CD4-positive, alpha-beta T cell treated with Interleukin-17A for 4 hours (primary cell): ENCODE data around the gene AEBP1.

Source experiments
- DNase-seq: peaks from one replicate; pipeline ENCODE4 v3.0.0-alpha.2; 2020; ENCODE audit warnings: mixed read lengths

AEBP1 gene

DNA sequence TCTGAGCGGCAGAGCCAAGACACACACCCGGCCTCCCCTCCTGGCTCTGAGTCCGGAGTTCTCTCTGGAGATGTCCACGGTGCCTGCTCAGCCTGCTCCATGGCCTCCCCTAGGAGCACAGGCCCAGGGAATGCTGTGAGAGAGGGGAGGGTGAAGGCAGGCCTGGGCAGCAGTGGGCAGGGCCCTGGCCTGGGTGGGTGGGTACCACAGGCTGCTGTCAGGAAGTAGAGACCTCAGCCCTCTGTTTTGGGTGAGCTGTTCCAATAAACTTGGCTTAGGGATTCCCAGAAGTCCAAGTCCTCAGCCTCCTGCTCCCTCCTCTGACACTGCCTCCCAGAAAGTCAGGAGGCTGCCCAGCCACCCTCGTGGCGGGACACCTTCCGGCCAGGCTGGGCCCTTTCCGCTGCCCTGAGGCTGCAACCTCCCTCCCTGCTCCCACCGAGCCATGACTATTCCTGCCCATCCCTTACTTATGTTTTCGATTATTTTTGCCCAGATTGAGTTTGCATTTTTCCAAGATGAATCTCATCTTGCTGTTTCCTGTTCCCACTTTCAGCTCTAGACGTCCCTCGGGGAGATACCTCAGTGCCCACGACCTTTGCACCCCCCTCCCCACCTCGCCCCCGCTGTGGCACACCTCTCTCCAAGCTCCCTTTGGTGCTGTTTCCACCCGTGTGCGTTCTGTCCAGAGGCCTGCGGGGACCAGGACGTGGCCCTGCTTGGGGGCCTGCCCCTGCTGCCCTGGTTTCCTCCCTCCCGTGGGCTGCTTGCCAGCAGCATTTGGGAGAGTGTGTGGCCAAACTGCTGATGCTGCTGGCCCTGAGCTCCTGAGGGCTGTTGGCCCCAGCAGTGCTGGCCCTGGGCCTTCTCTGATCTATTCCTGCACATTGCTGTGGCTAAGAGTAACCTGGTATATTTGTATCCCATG is 16.0 kb upstream of the AEBP1 start:
- DNase-seq, result no peak

DNA sequence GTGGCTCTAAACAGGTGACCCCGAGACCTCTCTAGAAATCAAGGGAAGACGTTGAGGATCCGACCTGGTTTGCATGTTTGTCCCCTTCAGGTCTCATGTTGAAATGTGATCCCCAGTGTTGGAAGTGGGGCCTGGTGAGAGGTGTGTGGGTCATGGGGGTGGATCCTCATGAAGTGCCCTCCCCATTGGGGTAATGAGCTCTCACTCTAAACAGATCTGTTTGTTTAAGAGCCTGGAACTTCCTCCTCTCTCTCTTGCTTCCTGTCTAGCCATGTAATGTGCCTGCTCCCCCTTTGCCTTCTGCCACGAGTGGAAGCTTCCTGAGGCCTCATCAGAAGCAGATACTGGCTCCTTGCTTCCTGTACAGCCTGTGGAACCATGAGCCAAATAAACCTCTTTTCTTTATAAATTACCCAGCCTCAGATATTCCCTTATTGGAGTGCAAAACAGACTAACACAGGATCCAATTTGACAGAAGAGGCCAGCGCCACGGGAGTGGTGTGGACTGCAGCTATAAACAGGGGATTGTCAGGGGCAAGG is 11.0 kb upstream of the AEBP1 start:
- no peak for DNase-seq

DNA sequence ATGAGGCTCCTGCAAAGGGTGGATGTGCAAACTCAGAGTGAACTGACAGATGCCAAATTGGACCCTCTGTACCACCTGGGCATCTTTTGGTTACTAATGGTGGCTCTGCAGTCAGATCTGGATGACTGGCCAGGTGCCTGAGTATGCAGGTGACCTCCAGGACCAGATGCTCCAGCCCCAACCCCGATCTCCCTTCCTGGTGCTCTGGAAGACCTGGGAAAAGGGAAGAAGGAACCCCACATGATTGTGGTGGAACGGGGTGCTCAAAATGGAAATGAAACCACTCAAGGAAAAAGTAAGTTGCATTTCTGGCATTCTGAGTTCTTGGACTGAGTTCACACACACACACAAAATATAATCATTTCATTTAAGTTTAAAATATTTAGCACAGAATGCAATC is 9.8 kb upstream of the AEBP1 start:
- DNase-seq, result no peak

DNA sequence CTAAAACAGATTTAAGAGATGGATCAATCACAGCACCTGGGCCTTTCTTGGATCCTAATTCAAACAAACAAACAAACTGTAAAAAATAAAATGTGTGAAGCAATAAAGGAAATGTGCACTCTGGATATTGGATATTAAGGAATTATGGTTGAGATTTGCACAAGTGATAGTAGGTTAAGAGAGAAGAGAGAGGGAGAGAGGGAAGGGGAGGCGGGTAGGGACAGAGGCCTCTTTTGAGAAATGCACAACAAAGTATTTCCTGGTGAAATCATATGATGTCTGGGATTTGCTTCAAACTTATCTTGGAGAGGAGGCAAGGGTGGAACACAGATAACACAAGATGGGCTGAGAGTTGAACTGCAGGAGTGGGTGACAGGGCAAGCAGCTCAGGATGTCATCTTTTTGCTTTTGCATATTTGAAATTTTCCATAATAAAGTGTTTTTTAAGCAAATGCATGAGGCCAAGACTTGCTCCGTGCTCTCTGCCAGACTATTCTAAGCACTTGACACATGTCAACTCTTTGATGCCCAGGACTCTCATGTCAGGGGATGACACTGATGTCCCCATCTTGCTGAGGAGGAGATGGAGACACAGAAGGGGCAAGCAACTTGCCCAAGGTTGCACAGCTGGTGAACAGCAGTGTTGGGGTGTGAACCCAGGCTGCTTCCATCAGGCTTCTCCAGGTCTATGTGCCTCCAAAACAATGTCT is 9.1 kb upstream of the AEBP1 start:
- DNase-seq, result no peak

DNA sequence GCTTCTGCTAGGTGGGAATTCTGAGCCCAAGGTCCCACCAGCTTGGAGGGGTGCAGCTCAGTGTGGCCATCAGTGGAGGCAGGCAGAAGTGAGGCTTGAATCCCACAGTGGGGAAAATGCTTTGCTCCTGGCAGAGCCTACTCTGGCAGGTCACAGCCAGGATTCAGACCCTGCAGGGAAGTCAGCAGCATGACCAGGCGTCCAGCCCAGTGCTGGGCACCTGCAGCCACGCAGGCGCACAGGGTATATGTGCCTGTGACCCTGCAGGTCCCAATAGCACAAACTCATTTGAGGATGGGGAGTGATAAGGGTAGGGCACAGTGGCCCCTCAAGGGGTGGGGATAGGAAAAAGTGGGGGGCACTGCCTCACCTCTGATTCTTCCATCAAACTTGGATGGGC is 8.4 kb upstream of the AEBP1 start:
- no peak for DNase-seq

DNA sequence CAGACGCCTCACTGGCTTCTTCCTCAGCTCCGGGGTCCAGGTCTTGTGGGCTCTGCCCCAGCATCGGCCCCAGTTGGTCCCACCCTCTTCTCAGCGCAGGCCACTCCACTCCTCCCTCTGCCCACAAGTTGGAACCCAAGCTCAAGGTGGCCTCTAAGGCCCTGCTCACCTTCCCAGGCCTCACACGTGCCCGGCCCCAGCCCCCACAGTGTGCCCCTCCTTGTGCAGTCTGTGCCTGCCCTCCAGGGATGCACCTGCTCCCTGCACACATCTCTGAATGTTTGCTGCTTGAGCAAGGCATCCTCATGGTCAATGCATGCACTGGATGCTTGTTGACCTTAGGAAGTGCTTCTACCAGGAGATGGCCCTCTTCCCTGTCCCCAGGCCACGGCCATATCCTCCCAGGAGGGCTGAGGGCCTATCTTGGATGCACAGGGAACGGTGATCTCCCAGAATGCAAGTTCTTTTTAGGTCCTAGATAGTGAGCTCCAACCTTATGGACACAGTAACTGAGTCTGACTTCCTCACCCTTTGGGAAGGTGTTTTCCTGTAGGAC is 7.7 kb upstream of the AEBP1 start:
- DNase-seq, result no peak

DNA sequence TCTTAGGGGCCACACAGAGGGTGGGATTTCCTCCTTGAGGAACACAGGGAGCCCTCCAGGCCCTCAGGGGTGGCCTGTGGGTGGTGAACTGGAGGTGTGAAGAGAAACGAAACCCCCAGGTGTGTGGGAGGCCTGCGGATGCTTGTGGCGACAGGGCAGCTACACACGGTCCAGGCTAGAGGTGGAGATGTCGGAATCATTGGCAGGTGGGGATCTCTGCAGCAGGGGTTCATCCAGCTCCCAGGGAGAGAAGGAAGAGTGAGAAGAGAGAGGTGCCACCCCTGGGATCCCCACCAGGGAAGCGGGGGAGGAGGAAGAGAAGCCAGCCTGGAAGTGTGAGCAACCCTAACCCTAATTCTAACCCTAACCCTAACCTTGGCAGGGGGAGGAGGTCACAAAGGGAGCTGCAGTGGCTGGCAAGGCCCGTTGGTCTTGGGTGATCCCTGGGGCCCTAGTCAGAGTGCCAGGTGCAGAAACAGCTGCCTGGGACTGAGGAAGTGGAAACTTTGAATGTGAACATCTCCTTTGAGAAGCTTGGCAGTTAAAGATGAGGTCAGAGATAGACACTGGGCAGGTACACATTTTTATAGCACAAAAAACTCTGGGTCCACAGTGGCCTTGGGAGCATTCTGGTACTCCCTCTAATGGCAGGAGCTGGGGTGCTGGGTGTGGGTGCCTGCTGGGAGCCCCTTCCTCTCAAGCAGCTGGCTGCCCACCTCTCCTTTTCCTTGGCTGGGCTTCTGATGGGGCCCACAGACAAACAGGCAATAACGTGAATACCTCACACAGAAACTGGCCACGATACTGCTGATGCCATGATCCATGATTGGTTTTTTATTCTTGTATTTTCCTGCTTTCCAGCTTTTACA is 6.8 kb upstream of the AEBP1 start:
- no peak for DNase-seq

DNA sequence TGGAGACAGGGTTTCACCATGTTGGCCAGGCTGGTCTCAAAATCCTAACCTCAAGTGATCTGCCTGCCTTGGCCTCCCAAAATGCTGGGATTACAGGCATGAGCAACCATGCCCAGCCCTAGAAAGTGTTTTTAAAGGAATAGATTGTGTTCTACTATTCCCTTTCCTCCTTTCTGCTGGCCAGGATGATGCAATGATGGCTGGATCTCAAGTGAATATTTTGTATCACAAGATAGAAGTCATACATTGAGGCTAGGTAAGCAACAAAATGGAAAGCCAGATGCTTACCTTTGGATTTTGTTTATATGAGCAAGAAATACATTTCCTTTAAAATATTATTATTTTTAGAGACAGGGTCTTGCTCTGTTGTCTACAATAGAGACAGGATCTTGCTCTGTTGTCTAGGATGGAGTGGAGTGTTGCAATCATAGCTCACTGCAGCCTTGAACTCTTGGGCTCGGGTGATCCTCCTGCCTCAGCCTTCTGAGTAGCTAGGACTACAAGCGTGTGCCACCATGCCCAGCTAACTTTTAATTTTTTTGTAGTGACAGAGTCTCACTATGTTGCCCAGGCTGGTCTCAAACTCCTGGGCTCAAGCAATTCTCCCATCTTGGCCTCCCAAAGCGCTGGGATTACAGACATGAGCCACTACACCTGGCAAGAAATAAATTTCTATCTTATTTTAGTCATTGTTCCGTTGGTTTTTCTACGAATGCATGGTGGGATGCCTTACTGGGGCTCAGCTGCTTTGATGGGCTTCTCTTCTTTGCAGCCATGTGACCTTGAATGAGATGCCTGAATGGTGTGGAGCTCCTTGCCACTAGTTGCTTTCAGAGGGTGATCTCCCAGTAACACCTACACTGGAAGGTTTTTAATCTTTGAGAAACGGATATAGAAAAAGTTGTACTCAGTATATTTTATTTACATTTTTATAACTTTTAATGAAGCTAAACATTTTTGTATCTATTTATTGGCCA is 5.8 kb upstream of the AEBP1 start:
- DNase-seq, result no peak

DNA sequence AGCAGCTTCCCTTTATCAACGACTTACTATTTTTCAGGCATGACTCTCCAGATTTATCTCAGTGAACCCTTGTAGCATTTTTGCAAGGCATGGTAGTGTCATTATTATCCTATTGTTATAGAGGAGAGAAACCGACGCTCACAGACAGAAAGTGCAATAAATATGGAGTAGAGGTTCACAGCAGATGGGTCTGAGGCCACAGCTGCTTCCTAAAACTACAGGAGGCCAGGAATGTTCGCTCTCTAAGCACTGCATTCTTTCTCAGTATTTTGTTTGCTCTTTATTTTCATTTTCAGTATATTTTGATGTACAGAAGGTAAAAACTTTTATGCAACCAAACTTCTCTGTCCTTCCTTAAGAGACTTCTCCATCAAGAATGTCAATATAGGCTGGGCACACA is 4.5 kb upstream of the AEBP1 start:
- no peak for DNase-seq

DNA sequence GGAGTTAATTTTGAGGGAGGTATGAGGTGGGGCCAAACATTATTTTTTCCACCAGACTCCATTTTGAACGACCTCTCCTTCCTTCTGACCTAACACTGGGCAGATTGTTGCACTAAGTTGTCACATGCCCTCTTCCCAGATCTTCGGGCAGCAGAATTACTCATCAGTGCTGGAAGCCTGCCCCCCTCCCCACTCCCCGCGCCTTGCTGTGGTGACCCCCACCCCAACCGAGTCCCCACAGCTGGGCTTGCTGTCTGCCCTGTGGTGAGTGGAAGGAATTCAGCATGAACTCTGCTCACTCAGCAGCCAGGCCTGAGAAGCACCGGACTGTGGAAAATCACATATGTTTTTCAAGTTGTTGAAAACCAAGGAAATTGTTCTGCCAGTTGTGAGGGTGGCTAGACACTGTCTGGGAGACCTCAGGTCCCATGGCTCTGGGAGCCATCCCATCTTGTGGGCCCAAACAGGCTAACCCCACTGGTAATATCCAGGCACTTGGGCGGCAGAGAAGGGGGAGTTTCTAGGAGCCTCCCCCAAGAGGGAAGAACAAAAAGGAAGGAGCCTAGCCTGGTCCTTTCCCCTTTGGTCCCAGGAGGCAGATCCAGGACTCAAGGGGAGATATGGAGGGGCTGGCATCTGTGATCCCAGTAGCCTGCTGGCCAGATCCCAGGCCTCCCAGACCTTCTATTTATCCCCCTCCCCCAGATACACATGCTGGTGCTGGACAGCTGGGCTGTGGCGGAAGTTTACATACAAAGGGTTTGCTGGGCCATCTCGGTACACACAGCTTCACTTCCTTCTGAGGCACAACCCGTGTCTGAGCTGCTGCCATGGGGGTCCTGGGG is 3.5 kb upstream of the AEBP1 start:
- no peak for DNase-seq

DNA sequence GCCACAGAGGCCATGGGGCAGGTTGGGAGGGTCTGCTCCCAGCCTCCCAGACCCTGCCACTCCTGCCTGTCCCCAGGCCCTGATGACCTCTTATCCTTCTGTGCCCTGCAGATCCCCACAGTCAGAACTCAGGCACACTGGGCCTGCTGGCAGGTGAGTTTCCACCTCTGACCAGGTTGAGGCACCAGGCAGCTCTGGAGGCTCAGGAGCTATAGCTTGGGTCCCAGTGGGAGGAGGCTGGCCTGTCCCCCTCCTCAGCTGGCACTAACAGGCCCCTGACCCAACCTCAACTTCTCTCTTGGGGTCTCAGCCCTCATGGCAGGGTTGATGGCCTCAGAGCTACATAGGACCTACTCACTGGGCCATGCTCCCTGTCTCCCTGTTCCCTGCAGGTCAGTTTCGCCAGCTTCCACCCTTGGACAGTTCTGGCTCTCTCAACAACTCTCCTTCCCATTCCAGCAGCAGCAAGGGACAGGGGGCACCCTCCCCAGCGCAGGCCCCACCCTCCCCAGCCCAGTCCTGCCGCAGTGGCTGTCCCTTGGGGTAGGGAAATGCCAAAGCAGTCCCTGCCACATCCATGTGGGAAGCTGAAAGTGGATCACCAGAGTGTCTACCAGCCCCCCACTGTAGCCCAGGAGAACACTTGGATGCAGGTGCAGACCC is 2.7 kb upstream of the AEBP1 start:
- no peak for DNase-seq

DNA sequence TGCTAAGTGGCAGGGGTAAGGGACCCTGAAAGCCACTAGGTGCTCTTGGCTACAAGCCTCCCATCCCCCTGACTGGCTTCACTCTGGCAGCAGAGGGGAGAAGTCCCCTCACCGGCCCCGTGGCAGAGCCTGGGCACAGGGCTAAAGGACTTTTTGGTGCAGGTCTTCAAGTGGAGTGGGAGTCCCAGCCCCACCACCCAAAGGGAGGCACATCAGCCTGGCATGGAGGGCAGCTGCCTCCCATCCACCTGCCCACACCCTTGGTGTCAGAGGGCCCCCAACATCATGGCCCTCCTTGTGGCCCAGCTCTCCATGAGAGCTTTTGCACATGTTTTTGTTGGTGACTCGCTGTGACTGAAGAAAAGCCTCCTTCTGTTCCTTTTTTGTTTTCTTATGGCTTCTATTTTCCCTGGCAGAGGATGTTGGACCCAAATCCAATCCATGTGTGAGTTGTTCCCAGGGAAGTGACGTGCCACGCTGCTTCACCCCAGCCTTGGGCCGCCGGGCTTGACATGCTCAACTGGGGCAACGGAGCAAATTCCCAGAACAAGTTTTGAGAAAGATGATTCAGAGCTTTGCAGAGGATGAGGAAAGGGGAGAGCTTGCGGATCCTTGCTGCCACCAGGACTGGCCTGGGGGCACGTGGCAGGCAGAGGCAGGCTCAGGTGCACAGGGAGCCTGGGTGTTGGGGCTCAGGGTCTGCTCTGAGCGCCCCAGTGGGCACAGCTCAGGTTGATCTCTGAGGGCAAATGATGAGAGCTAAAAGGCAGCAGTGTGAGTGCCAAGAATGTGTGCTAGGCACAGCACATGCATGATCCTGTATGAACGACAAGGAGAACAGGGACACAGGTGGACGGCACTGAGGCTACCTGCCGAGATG is 1.9 kb upstream of the AEBP1 start:
- DNase-seq, result no peak

DNA sequence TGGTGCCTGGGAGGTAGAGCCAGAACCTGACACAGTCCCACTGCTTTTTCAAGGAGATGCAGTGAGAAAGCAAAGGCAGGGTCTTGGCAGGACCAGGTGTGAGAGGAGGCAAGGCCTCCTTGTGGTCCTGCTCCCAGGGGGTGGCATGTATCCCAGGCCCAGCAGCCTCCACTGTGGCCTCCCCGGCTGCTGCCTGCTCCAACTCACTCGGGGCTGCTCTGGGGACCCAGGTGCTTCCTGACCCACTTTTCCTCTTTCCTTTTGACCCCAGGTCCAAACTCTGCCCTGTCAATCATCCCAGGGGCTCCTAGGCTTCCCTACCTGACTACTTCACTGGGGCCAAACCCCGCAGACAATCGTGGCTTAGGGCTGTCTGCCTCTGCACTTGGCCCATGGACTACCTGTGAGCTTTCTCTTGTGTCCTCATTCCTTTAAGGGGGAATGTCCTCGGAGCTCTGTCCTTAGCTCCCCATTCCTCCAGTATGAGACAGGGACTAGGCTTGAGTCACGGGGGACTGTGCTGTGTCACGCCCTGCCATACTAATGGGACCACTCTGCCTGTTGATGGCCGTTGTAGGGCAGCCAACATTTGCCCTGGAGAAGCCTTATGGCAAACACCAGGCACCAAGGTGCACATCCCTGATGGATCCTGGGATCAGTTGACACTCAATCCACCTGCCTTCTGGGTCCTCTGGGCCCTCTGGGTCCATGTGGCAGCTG is 1.1 kb upstream of the AEBP1 start:
- no peak for DNase-seq

DNA sequence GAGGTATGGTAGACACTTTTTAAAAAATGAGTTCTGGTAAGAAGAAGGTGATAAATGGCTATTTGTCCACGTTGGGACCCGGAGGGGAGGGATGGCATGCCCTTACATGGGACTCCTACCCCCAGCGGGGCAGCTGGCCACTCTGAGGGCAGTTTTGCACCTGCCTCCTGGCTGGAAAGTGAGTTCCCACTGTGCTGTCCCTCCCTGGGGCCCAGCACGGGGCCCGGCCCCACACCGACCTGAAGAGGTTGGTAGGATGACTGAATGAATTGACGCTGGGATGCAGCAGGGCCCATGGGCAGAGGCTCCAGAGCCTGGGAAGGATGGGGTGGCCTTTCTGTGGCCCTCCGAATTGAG is 601 bp upstream of the AEBP1 start:
- no peak for DNase-seq

DNA sequence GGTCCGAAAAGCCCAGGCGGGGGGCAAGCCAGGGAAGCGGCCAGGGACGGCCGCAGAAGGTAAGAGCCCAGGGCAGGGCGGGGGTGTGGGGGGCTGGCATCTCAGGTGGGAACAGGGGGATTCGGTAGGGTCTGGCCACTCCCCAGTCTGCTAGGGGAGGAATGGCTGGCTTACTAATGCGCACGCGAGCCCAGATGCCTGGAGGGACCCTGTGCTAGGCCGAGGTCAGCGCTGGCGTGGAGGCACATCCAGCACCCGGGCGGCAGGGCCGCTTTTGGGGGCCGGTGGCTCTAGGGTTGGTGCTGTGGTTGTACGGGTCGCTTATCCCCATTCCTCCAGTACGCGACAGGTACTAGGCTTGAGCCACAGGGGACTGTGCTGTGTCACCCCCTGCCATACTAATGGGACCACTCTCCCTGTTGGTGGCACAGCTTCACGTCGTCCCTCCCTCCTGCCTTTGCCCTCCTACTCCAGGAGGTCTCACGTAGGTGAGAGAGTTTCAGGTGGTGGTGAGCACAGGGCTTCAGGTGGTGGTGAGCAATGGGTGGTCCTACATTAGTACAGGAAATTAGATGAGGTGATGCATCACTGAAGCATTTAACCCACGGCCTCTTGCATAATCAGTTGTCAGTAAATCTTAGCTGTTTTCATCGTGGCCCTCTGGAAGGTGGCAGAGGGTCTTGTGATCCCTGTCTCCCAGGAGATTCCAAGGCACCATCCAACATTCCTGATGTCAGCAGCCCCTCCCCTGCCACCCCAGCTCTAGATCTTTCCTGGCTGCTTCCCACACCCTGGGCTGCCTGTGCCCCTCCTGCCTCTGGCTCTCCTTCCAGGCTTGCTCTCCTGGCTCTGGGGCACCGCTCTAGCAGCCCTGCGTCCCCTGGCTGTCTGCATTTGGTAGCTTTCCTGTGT is 971 bp downstream of the AEBP1 start:
- DNase-seq, result no peak

DNA sequence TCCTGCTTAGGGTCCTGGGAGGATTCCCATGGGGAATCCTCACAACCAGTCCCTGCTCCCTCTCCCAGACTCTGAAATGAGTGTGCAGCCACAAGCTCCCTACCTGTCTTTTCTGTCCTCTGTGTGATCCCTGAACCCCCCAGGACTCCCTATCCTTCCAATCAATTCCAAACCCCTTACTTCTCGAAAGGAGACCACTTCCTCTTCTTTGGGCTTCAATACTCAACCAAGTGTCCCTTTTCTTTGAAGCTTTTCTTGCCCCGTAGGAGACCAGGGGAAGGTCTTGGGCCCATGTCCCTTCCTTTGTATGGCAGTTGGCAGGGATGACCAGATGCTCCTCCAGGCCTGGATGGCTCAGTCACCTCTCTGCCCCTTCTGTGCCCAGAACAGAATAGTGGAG is 1.7 kb downstream of the AEBP1 start:
- DNase-seq, result no peak
